ENCODE data around the gene MFSD12. TPM values are rescaled to one million over a fixed set of nuclear protein-coding genes. Genes with fewer than 3 reads are reported as not detected.

The MFSD12 gene
- total RNA-seq, 1 donor from 2014 or later: 181 TPM

- FAIRE-seq (no peak), DNase-seq (ENCODE audit: low read depth) (no peak)
- H3K27me3 ChIP-seq (ENCODE audit: insufficient read depth, low read length): no peaks in the 10 kb centered on the region
- no peaks in the 10 kb centered on the region for H3K9me3 ChIP-seq (ENCODE audit: insufficient read depth, low read depth, low read length)
- peak overlapping the region; percentile 98 for H3K4me2 ChIP-seq (ENCODE audit: low read length)
- H3K4me3 Mint-ChIP-seq (ENCODE audit: unreplicated experiment): peak overlapping the region; percentile 99
- H3K4me3 ChIP-seq (ENCODE audit: insufficient read depth, low read depth, low read length): peak overlapping the region; percentile 89
- H2AFZ ChIP-seq (ENCODE audit: low read depth, low read length): no peak overlapping the region
- TF ChIP-seq CTCF (IDR thresholded peaks at IDR 0.05; ENCODE audit: insufficient read depth, low read depth, low read length) (no peak), EZH2 (IDR thresholded peaks at IDR 0.05; ENCODE audit: insufficient read depth, low read length) (no peak)
- H3K27me3 Mint-ChIP-seq (ENCODE audit: low read depth, unreplicated experiment): no peaks in the 10 kb centered on the region
- peak overlapping the region; percentile 87 for H3K9ac ChIP-seq (ENCODE audit: low read length)
- H3K79me2 ChIP-seq (ENCODE audit: insufficient read depth, low read length): peaks cover 57% of the 10 kb centered on the region
- H3K36me3 Mint-ChIP-seq (ENCODE audit: low read depth, unreplicated experiment): peaks cover 13% of the 10 kb centered on the region
- no peaks in the 10 kb centered on the region for H3K9me3 Mint-ChIP-seq (ENCODE audit: unreplicated experiment)
- H4K20me1 ChIP-seq (ENCODE audit: insufficient read depth, low read length): peaks cover 50% of the 10 kb centered on the region
- H3K4me1 Mint-ChIP-seq (ENCODE audit: low read depth, unreplicated experiment): peaks cover 25% of the 10 kb centered on the region
- peak overlapping the region; percentile 85 for H3K27ac Mint-ChIP-seq (ENCODE audit: unreplicated experiment)
- no peaks in the 10 kb centered on the region for H3K36me3 ChIP-seq (ENCODE audit: insufficient read depth, low read length)
- no peak overlapping the region for H3K27ac ChIP-seq (ENCODE audit: low read depth, low read length)
- H3K4me1 ChIP-seq (ENCODE audit: insufficient read depth, low read length): peaks cover 28% of the 10 kb centered on the region
Measured at GRCh38 chr19:3555653-3556422, 1.5 kb downstream of the MFSD12 start.

DNA sequence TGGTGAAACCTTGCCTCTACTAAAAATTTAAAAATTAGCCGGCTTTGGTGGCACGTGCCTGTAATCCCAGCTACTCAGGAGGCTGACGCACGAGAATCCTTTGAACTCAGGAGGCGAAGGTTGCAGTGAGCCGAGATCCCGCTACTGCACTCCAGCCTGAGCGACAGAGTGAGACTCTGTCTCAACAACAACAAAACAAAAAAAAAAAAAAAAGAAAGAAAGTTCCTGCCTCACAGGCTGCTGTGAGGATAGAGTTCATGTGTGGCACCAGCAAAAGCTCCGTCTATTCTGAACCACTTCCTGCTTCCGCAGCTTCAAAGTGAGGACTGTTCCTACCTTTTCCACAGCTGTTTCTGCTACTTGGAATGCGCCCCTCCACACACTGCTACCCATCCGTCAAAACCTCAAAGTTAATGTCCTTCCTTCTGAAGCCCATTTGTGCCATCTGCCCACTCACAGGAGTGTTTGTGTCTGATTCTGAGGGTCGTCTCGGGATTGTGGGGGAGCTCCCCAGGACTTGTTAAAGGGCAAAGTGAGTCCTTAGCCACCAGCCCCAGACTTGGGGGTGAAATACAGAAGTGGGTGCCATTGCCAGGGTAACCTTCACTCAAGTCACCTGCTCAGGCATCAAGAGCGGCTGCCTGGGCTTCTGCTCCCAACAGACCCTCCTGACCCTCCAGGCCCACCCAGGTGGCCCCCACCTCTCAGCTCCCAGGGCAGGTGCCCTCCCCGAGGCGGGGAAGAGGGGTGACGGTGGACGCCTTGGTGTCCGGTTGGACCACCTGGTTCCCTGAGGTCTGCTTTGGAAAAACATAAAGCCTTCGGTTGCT, 2.9 kb downstream of the MFSD12 start:
- no peaks in the 10 kb centered on the region for H3K27me3 Mint-ChIP-seq (ENCODE audit: low read depth, unreplicated experiment)
- peaks cover 13% of the 10 kb centered on the region for H3K36me3 Mint-ChIP-seq (ENCODE audit: low read depth, unreplicated experiment)
- Histone ChIP-seq H3K4me2 (ENCODE audit: low read length) (peak overlapping the region; percentile 98), H2AFZ (ENCODE audit: low read depth, low read length) (no peak overlapping the region), H3K4me1 (ENCODE audit: insufficient read depth, low read length) (peaks cover 28% of the 10 kb centered on the region), H3K4me3 (ENCODE audit: insufficient read depth, low read depth, low read length) (no peak overlapping the region), H3K9ac (ENCODE audit: low read length) (no peak overlapping the region), H3K27me3 (ENCODE audit: insufficient read depth, low read length) (no peaks in the 10 kb centered on the region), H3K9me3 (ENCODE audit: insufficient read depth, low read depth, low read length) (no peaks in the 10 kb centered on the region), H4K20me1 (ENCODE audit: insufficient read depth, low read length) (peaks cover 56% of the 10 kb centered on the region), H3K36me3 (ENCODE audit: insufficient read depth, low read length) (no peaks in the 10 kb centered on the region), H3K79me2 (ENCODE audit: insufficient read depth, low read length) (peaks cover 60% of the 10 kb centered on the region), H3K27ac (ENCODE audit: low read depth, low read length) (no peak overlapping the region)
- H3K4me3 Mint-ChIP-seq (ENCODE audit: unreplicated experiment): peak overlapping the region; percentile 69
- FAIRE-seq: no peak
- peaks cover 25% of the 10 kb centered on the region for H3K4me1 Mint-ChIP-seq (ENCODE audit: low read depth, unreplicated experiment)
- H3K27ac Mint-ChIP-seq (ENCODE audit: unreplicated experiment): peak overlapping the region; percentile 82
- no peak for DNase-seq (ENCODE audit: low read depth)
- TF ChIP-seq EZH2 (IDR thresholded peaks at IDR 0.05; ENCODE audit: insufficient read depth, low read length) (no peak), CTCF (IDR thresholded peaks at IDR 0.05; ENCODE audit: insufficient read depth, low read depth, low read length) (no peak)
- no peaks in the 10 kb centered on the region for H3K9me3 Mint-ChIP-seq (ENCODE audit: unreplicated experiment)

Data from astrocyte (in vitro differentiated cells and primary cell).